A549 treated with CORT108297 at 1 μM for 4 hours (cell line): ENCODE measurements around the gene IL4R. TPM values are rescaled to one million over a fixed set of nuclear protein-coding genes. Genes with fewer than 3 reads are reported as not detected.

ENCODE experiments used
- total RNA-seq: library from RNA; stranded (reverse); fragments of 200-300 nt; extraction: Qiagen RNA extraction; gene quantifications from 5 replicates; pipeline ENCODE4 v1.2.3, GENCODE V29; 2022

Gene IL4R
- 36.7 to 50.0 TPM (median 42.5 TPM) in 5 replicates for total RNA-seq

DNA sequence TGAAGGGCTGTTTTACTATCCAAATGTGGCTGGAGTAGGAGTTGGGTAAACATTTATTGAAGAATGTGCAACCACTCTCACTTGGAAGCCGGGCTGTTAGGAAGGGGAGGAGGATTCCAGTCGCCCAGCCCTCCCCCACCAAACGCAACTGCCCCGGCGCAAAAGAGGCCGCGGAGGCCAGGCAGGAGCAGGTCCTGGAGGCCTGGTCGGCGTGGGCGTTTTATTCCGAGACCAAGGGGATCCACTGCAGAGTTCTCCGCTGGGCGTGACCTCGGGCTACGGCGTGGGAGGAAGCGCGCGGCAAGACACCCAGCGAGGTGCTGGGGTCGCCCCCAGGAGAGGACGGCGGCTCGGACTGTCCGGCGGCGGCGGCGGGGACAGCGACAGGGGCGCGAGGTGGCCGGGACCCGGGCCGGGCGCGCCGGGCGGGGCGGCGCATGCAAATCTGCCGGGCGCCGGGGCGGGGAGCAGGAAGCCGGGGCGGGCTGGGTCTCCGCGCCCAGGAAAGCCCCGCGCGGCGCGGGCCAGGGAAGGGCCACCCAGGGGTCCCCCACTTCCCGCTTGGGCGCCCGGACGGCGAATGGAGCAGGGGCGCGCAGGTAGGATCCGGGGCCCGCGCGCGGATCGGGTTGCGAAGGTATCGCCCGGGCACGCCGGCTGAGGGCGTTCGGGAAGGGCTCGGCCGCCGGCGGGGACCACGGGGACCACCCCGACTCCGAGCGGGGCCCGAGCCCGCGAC, at the start of gene IL4R:
TSS of gene IL4R (plus strand) at position 553 of the 739 bp plus-strand sequence. CDS start 26,230 bp downstream, outside the sequence.

GRCh38 chr16:27268376-27269299, 45.1 kb upstream of the IL4R start, which contains the start of gene NSMCE1:
Gene NSMCE1 (minus strand): TSS chr16:27268772. CDS start chr16:27257570, 11,202 bp downstream.

GRCh38 chr16:27401768-27402568, 88.2 kb downstream of the IL4R start, which contains the start of gene IL21R:
Gene IL21R (plus strand): TSS chr16:27402174. CDS start chr16:27430072, 27,898 bp downstream.

Other genes with a start within 250 kb of the IL4R start
- gene C16orf82, start 247.0 kb upstream of the IL4R start, total RNA-seq, result not detected in 5 replicates
- 2.2 to 3.3 TPM (median 2.4 TPM) in 5 replicates for gene KDM8, start 110.4 kb upstream of the IL4R start, total RNA-seq
- 55.6 to 63.8 TPM (median 60.2 TPM) in 5 replicates for gene NSMCE1, start 45.2 kb upstream of the IL4R start, total RNA-seq
- 0.03 TPM in 1 of 5 replicates, not detected in the others for gene IL21R, start 88.2 kb downstream of the IL4R start, total RNA-seq
- gene GTF3C1, start 235.9 kb downstream of the IL4R start, total RNA-seq, result 72.5 to 89.6 TPM (median 76.6 TPM) in 5 replicates
- 10.0 to 14.5 TPM (median 13.3 TPM) in 5 replicates for gene KATNIP, start 236.2 kb downstream of the IL4R start, total RNA-seq